Ovary (tissue), 9 donors: ENCODE measurements around the gene FANCM. TPM values are rescaled to one million over a fixed set of nuclear protein-coding genes. Genes with fewer than 3 reads are reported as not detected.
A peak's percentile ranks its signal among the peaks of the same experiment; 100 is the strongest.

Source experiments
- DNase-seq, 5 donors: peaks; one replicate each; pipeline ENCODE4 v3.0.0-alpha.2; 2019 to 2020
- H3K27ac ChIP-seq, 2 donors: fragments of 200-600 bp; one replicate each; pipeline versions ENCODE4 v1.5.1 to v1.8.0; 2019 to 2022
- H3K27me3 ChIP-seq: fragments of 200-600 bp; one replicate; pipeline ENCODE4 v1.8.0; 2022
- H3K36me3 ChIP-seq: fragments of 200-600 bp; sonication (generic); one replicate; pipeline ENCODE4 v1.5.1; 2019
- H3K4me1 ChIP-seq: one replicate; pipeline ENCODE4 v1.8.1; 2013; ENCODE audit warnings: mild to moderate bottlenecking, moderate library complexity; ENCODE audit not compliant: insufficient read depth
- H3K4me3 ChIP-seq: fragments of 200-600 bp; sonication (generic); one replicate; pipeline ENCODE4 v1.5.1; 2017
- H3K9me3 ChIP-seq, 2 donors: fragments of 200-600 bp in 1 of 2; sonication (generic) in 1 of 2; one replicate each; pipeline versions ENCODE4 v1.5.1 to v1.8.1; 2013 to 2019; ENCODE audit warnings: mild to moderate bottlenecking in 1 of 2, moderate library complexity in 1 of 2
- EP300 ChIP-seq: sonication (generic); formaldehyde crosslinking; IDR thresholded peaks from one replicate; pipeline ENCODE4 v1.6.1; 2017; ENCODE audit warnings: antibody characterized with exemption
- POLR2A ChIP-seq: fragments of 450-650 bp; IDR thresholded peaks from one replicate; pipeline ENCODE4 v1.6.1; 2017; ENCODE audit warnings: antibody characterized with exemption, mild to moderate bottlenecking, moderate library complexity
- WGBS, 3 donors: extraction: QIAGEN DNeasy Blood & Tissue Kit in 1 of 3; methylation state at CpG; one replicate each; pipeline versions ENCODE4 v1.1.5 to v1.1.7; 2013 to 2017; 5-methylcytosine and 5-hydroxymethylcytosine counted together
- intact Hi-C, 4 donors: fragments of 100-400 bp; cut with DNase I; formaldehyde crosslinking; loops; one replicate each; pipeline versions ENCODE4 v1.11.0 to v1.15.1; 2022 to 2023
- polyA plus RNA-seq, 2 donors: library from polyadenylated mRNA; stranded (reverse); fragments of 200-250 nt in 1 of 2; fragments of 350-450 nt in 1 of 2; fragmentation: Illumina TruSeq in 1 of 2; extraction: RNeasy Lipid Tissue Mini Kit (QIAGEN cat#74804) in 1 of 2; gene quantifications; one replicate each; pipeline ENCODE4 v1.2.3, GENCODE V29; 2013 to 2014
- total RNA-seq, 7 donors: library from RNA; depleted of rRNA in 2 of 7; stranded (reverse); fragments of >200 nt in 2 of 7; fragmentation: NEBNext Ultra II Directional in 3 of 7; extraction: Animal tissue kit (Norgen Biotek cat#: 25700) in 3 of 7; gene quantifications; one replicate each; pipeline versions ENCODE4 v1.1.0 to v1.2.4, GENCODE V29; 2016 to 2023
- TF ChIP-seq, protein P1 (sequence below), 3 donors: fragments of 450-650 bp in 2 of 3; fragments of 200-600 bp in 1 of 3; IDR thresholded peaks; one replicate each; pipeline versions ENCODE4 v1.5.1 to v1.8.0; 2016 to 2022; ENCODE audit warnings: antibody characterized with exemption in 3 of 3, mild to moderate bottlenecking in 1 of 3
- donor health status: DM: no; HTN: no; CAD: no; lungs with moderate emphysema.
- donor health status: DM: no; HTN: no; CAD: no.
- donor health status: Bipolar disorder and iron deficiency.
- donor health status: DM: yes; HTN: yes; CAD: no.
- donor health status: DM: no; HTN: no; CAD: no.
- donor health status: DM: yes; HTN: yes; CAD: no.

FANCM gene
- total and polyA plus RNA-seq, 9 donors, result 2.4 to 9.1 (median 5.0) TPM

DNA sequence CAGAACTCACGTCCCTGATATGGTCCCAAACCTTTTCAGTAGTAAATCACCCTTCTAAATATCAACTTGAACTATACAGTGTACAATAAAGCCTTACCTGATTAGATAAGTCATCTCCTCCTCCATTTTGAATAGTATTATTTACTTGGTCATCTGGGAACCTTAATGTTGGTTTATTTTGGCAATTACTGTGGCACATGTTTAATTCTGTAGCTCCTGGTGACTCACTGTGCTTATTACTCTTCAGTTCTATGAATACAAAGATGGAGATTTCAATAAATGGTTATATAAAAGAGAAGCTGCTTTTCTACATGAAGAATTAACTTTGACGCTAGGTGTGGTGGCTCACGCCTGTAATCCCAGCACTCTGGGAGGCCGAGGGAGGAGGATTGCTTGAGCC is 91.8 kb downstream of the FANCM start:
- 97 to 98% (median 98%) methylated on average over 4 of the region's 4 CpGs for WGBS, 3 donors
- TF ChIP-seq EP300 (no peak), POLR2A (no peak)
- TF ChIP-seq, protein P1, sequence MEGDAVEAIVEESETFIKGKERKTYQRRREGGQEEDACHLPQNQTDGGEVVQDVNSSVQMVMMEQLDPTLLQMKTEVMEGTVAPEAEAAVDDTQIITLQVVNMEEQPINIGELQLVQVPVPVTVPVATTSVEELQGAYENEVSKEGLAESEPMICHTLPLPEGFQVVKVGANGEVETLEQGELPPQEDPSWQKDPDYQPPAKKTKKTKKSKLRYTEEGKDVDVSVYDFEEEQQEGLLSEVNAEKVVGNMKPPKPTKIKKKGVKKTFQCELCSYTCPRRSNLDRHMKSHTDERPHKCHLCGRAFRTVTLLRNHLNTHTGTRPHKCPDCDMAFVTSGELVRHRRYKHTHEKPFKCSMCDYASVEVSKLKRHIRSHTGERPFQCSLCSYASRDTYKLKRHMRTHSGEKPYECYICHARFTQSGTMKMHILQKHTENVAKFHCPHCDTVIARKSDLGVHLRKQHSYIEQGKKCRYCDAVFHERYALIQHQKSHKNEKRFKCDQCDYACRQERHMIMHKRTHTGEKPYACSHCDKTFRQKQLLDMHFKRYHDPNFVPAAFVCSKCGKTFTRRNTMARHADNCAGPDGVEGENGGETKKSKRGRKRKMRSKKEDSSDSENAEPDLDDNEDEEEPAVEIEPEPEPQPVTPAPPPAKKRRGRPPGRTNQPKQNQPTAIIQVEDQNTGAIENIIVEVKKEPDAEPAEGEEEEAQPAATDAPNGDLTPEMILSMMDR (IDR thresholded peaks at IDR 0.05), result no peak
- DNase-seq, result no peak
- H3K9me3 ChIP-seq, result no peaks in the 10 kb centered on the region
- no peaks in the 10 kb centered on the region for H3K36me3 ChIP-seq
- H3K27me3 ChIP-seq, result no peaks in the 10 kb centered on the region
- H3K4me1 ChIP-seq, result no peaks in the 10 kb centered on the region
- no peak overlapping the region for H3K27ac ChIP-seq
- intact Hi-C loops, result no loop called here
- H3K4me3 ChIP-seq, result no peak overlapping the region

DNA sequence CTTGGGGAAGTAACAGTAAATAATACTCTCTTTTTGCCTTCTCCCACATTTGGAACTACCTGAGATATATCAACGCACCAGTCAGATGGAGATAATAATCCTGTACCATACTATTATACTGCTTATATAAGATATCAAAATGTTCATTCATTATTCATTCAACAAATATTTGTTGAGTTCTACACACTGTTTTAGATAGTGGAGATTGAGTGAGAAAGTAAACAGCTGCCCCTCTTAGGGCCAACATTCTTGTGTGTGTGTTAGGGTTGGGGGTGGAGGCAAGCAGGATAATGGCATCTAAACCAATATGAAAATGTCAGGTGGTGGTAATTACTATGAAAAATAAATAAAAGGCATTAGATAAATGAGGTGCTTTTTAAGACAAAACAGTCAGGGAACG is 103.3 kb downstream of the FANCM start:
- no peak overlapping the region for H3K4me3 ChIP-seq
- intact Hi-C loops, result no loop called here
- WGBS, 3 donors, result 62 to 81% (median 67%) methylated on average over 2 of the region's 2 CpGs
- H3K9me3 ChIP-seq, result no peaks in the 10 kb centered on the region
- no peak for TF ChIP-seq POLR2A
- no peaks in the 10 kb centered on the region for H3K36me3 ChIP-seq
- H3K4me1 ChIP-seq, result peaks cover 1% of the 10 kb centered on the region
- H3K27ac ChIP-seq, result no peak overlapping the region
- DNase-seq, result no peak
- H3K27me3 ChIP-seq, result no peaks in the 10 kb centered on the region

DNA sequence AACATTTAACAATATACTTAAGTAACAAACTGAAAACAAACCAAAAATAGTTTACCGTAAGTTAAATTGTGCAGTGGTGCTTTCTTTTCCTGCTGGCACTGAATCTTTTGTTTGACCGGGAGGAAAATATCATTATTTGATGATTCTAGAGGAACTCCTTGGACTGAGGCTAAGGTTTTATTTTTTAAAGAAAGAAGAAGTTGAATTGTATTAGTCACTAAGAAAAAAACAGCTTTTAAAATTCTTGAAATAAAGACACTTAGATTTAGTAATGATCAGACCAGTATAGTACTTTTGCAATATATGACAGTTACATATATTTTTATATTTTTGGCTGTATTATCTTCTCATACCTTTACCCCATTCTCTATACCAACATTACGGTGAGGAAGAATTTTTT is 107.0 kb downstream of the FANCM start:
- no peak overlapping the region for H3K4me3 ChIP-seq
- no peaks in the 10 kb centered on the region for H3K27me3 ChIP-seq
- no peak for DNase-seq
- H3K4me1 ChIP-seq, result peaks cover 3% of the 10 kb centered on the region
- TF ChIP-seq, protein P1 (IDR thresholded peaks at IDR 0.05), result no peak
- no peak for TF ChIP-seq EP300
- no peak for TF ChIP-seq POLR2A
- peak overlapping the region in 1 of 2 donors; percentile 53 for H3K27ac ChIP-seq
- no peaks in the 10 kb centered on the region for H3K9me3 ChIP-seq
- WGBS, 3 donors, result 14 to 21% (median 15%) methylated on average over 3 of the region's 3 CpGs
- H3K36me3 ChIP-seq, result no peaks in the 10 kb centered on the region
- intact Hi-C loops, result no loop called here

DNA sequence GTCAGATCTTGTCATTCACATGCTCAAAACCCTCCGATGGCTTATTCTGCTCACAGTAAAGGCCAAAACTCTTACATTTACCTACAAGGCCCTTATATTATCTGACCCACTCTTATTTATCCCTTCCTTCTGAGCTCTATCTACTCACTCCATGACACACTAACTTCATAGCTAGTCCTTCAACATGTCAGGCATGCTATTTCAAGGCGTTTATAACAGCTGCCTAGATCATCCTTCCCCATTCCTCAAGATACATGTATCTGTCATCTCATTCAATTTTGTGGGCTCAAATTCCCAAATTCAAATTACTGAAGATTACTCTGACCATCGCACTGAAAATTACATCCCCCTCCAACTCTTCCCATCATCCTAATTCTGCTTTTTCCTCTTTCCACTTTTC is 110.4 kb downstream of the FANCM start:
- no peak overlapping the region for H3K4me3 ChIP-seq
- no peaks in the 10 kb centered on the region for H3K36me3 ChIP-seq
- H3K27ac ChIP-seq, result no peak overlapping the region
- WGBS, 3 donors, result 76 to 94% (median 92%) methylated on average over 3 of the region's 3 CpGs
- DNase-seq, result no peak
- intact Hi-C loops, result no loop called here
- peaks cover 13% of the 10 kb centered on the region for H3K4me1 ChIP-seq
- H3K9me3 ChIP-seq, result no peaks in the 10 kb centered on the region
- H3K27me3 ChIP-seq, result no peaks in the 10 kb centered on the region
- TF ChIP-seq POLR2A, result no peak
- TF ChIP-seq, protein P1 (IDR thresholded peaks at IDR 0.05), result no peak
- no peak for TF ChIP-seq EP300

DNA sequence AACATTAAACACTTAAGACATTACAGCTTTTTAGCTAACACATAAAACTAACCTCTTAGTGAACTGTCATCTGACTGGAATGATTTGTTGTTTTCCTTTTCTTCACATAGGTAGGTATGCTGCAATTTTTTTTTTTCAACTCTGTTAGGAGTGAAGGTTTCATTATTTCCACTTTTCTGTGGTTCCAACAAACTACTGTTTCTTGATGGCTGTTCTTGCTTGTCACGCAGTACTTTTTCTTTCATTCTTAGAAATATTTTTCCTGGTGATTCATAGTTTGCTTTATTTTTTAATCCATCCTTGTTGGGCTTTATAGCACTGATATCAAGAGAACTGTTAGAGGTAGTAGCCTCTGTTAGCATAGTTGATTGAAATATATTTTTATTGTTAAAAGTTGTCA is 111.0 kb downstream of the FANCM start:
- intact Hi-C loops, result no loop called here
- no peaks in the 10 kb centered on the region for H3K36me3 ChIP-seq
- H3K27me3 ChIP-seq, result no peaks in the 10 kb centered on the region
- 33 to 60% (median 58%) methylated on average over 1 of the region's 1 CpG for WGBS, 3 donors
- H3K4me1 ChIP-seq, result peaks cover 11% of the 10 kb centered on the region
- H3K4me3 ChIP-seq, result no peak overlapping the region
- H3K27ac ChIP-seq, result no peak overlapping the region
- TF ChIP-seq POLR2A (no peak), EP300 (no peak)
- TF ChIP-seq, protein P1 (IDR thresholded peaks at IDR 0.05), result no peak
- no peaks in the 10 kb centered on the region for H3K9me3 ChIP-seq
- DNase-seq, result no peak
